Measurements from ENCODE around the gene PPP6R3.
"Not testable (repeated sequence)": the region's sequence is repeated elsewhere in the genome, so short reads cannot be mapped to it uniquely, and the experiment has no call there.

The PPP6R3 gene

GRCh38 chr11:68429661-68430060 is 30.9 kb upstream of the PPP6R3 start:
- no peaks in the 10 kb centered on the region for H3K4me1 Mint-ChIP-seq
- no peak overlapping the region for H3K4me3 Mint-ChIP-seq
- CTCF ChIA-PET: interaction anchor here (0.7 kb wide), 1 partner anchor 871 kb away, joined by 3 read pairs; no protein-coding TSS in a partner anchor
- peaks cover 21% of the 10 kb centered on the region for H3K9me3 Mint-ChIP-seq
- DNase-seq: no peak
- peaks cover 37% of the 10 kb centered on the region for H3K36me3 Mint-ChIP-seq
- H3K27me3 Mint-ChIP-seq: no peaks in the 10 kb centered on the region
- no peak overlapping the region for H3K27ac Mint-ChIP-seq

GRCh38 chr11:68430384-68430783 is 30.2 kb upstream of the PPP6R3 start:
- no peaks in the 10 kb centered on the region for H3K4me1 Mint-ChIP-seq
- no peak overlapping the region for H3K4me3 Mint-ChIP-seq
- peaks cover 35% of the 10 kb centered on the region for H3K36me3 Mint-ChIP-seq
- DNase-seq: no peak
- no peak overlapping the region for H3K27ac Mint-ChIP-seq
- CTCF ChIA-PET: no interaction called here
- H3K9me3 Mint-ChIP-seq: peaks cover 21% of the 10 kb centered on the region
- no peaks in the 10 kb centered on the region for H3K27me3 Mint-ChIP-seq

- no peaks in the 10 kb centered on the region for H3K27me3 Mint-ChIP-seq
- CTCF ChIA-PET: no interaction called here
- peaks cover 21% of the 10 kb centered on the region for H3K9me3 Mint-ChIP-seq
- peaks cover 35% of the 10 kb centered on the region for H3K36me3 Mint-ChIP-seq
- no peaks in the 10 kb centered on the region for H3K4me1 Mint-ChIP-seq
- H3K27ac Mint-ChIP-seq: no peak overlapping the region
- DNase-seq: no peak
- no peak overlapping the region for H3K4me3 Mint-ChIP-seq
Measured at GRCh38 chr11:68430801-68431200, 29.8 kb upstream of the PPP6R3 start.

GRCh38 chr11:68431984-68432645 is 28.4 kb upstream of the PPP6R3 start:
- Mint-ChIP-seq H3K27ac (no peak overlapping the region), H3K9me3 (peaks cover 21% of the 10 kb centered on the region), H3K27me3 (no peaks in the 10 kb centered on the region), H3K4me3 (no peak overlapping the region), H3K4me1 (peaks cover 1% of the 10 kb centered on the region), H3K36me3 (peaks cover 28% of the 10 kb centered on the region)
- CTCF ChIA-PET: no interaction called here
- no peak for DNase-seq

- Mint-ChIP-seq H3K36me3 (peaks cover 31% of the 10 kb centered on the region), H3K9me3 (peaks cover 21% of the 10 kb centered on the region), H3K4me3 (no peak overlapping the region), H3K27ac (no peak overlapping the region), H3K4me1 (peaks cover 5% of the 10 kb centered on the region), H3K27me3 (no peaks in the 10 kb centered on the region)
- CTCF ChIA-PET: no interaction called here
- no peak for DNase-seq
Measured at GRCh38 chr11:68432874-68433273, 27.7 kb upstream of the PPP6R3 start.

- peaks cover 5% of the 10 kb centered on the region for H3K4me1 Mint-ChIP-seq
- no peak for DNase-seq
- CTCF ChIA-PET: no interaction called here
- peaks cover 17% of the 10 kb centered on the region for H3K9me3 Mint-ChIP-seq
- no peak overlapping the region for H3K4me3 Mint-ChIP-seq
- H3K27me3 Mint-ChIP-seq: no peaks in the 10 kb centered on the region
- H3K36me3 Mint-ChIP-seq: peaks cover 29% of the 10 kb centered on the region
- H3K27ac Mint-ChIP-seq: no peak overlapping the region
Measured at GRCh38 chr11:68433541-68433940, 27.0 kb upstream of the PPP6R3 start.

- DNase-seq, H3K4me3 Mint-ChIP-seq, H3K27me3 Mint-ChIP-seq, H3K27ac Mint-ChIP-seq, H3K4me1 Mint-ChIP-seq, CTCF ChIA-PET: not testable (repeated sequence)
- Mint-ChIP-seq H3K36me3 (peaks cover 25% of the 10 kb centered on the region), H3K9me3 (peaks cover 13% of the 10 kb centered on the region)
Measured at GRCh38 chr11:68434159-68434558, 26.4 kb upstream of the PPP6R3 start.

GRCh38 chr11:68436162-68436888 is 24.2 kb upstream of the PPP6R3 start:
- CTCF ChIA-PET: interaction anchor here (0.8 kb wide), 1 partner anchor 11 kb away, joined by 3 read pairs; no protein-coding TSS in a partner anchor
- Mint-ChIP-seq H3K27ac (no peak overlapping the region), H3K4me3 (no peak overlapping the region), H3K36me3 (peaks cover 11% of the 10 kb centered on the region), H3K9me3 (no peaks in the 10 kb centered on the region), H3K27me3 (no peaks in the 10 kb centered on the region), H3K4me1 (peaks cover 5% of the 10 kb centered on the region)
- DNase-seq: no peak

GRCh38 chr11:68436985-68437926 is 23.3 kb upstream of the PPP6R3 start:
- Mint-ChIP-seq H3K9me3 (no peaks in the 10 kb centered on the region), H3K4me3 (no peak overlapping the region), H3K27me3 (no peaks in the 10 kb centered on the region), H3K4me1 (peaks cover 5% of the 10 kb centered on the region), H3K27ac (peak overlapping the region; percentile 11), H3K36me3 (peaks cover 13% of the 10 kb centered on the region)
- CTCF ChIA-PET: interaction anchor here (0.8 kb wide), 1 partner anchor 10 kb away, joined by 3 read pairs; no protein-coding TSS in a partner anchor
- no peak for DNase-seq

- CTCF ChIA-PET: no interaction called here
- H3K4me3 Mint-ChIP-seq: no peak overlapping the region
- H3K27me3 Mint-ChIP-seq: no peaks in the 10 kb centered on the region
- H3K4me1 Mint-ChIP-seq: peaks cover 5% of the 10 kb centered on the region
- DNase-seq: no peak
- no peak overlapping the region for H3K27ac Mint-ChIP-seq
- no peaks in the 10 kb centered on the region for H3K9me3 Mint-ChIP-seq
- H3K36me3 Mint-ChIP-seq: peaks cover 13% of the 10 kb centered on the region
Measured at GRCh38 chr11:68437927-68438657, 22.5 kb upstream of the PPP6R3 start.

GRCh38 chr11:68438658-68439259 is 21.8 kb upstream of the PPP6R3 start:
- no peaks in the 10 kb centered on the region for H3K27me3 Mint-ChIP-seq
- peaks cover 13% of the 10 kb centered on the region for H3K36me3 Mint-ChIP-seq
- peaks cover 5% of the 10 kb centered on the region for H3K4me1 Mint-ChIP-seq
- H3K27ac Mint-ChIP-seq: no peak overlapping the region
- CTCF ChIA-PET: no interaction called here
- H3K4me3 Mint-ChIP-seq: no peak overlapping the region
- H3K9me3 Mint-ChIP-seq: no peaks in the 10 kb centered on the region
- no peak for DNase-seq

- peaks cover 13% of the 10 kb centered on the region for H3K36me3 Mint-ChIP-seq
- H3K27ac Mint-ChIP-seq: no peak overlapping the region
- no peak for DNase-seq
- H3K9me3 Mint-ChIP-seq: no peaks in the 10 kb centered on the region
- CTCF ChIA-PET: no interaction called here
- no peaks in the 10 kb centered on the region for H3K27me3 Mint-ChIP-seq
- peaks cover 5% of the 10 kb centered on the region for H3K4me1 Mint-ChIP-seq
- no peak overlapping the region for H3K4me3 Mint-ChIP-seq
Measured at GRCh38 chr11:68439355-68440065, 21.0 kb upstream of the PPP6R3 start.

GRCh38 chr11:68440224-68440623 is 20.3 kb upstream of the PPP6R3 start:
- H3K9me3 Mint-ChIP-seq: no peaks in the 10 kb centered on the region
- peaks cover 5% of the 10 kb centered on the region for H3K4me1 Mint-ChIP-seq
- H3K27me3 Mint-ChIP-seq: no peaks in the 10 kb centered on the region
- peaks cover 11% of the 10 kb centered on the region for H3K36me3 Mint-ChIP-seq
- H3K27ac Mint-ChIP-seq: no peak overlapping the region
- CTCF ChIA-PET: no interaction called here
- H3K4me3 Mint-ChIP-seq: no peak overlapping the region
- no peak for DNase-seq
